H1 (cell line): ENCODE measurements around the gene PDZD2. TPM values are rescaled to one million over a fixed set of nuclear protein-coding genes. Genes with fewer than 3 reads are reported as not detected.

Experiments
- CTCF ChIA-PET: fragments of 300-600 bp; sonication (Branson Sonifier 250); formaldehyde crosslinking; loops from one replicate; lab custom pipeline; 2021; ENCODE audit not compliant: partially characterized antibody; lab: Charles Lee
- POLR2A ChIA-PET: fragments of 300-600 bp; sonication (Branson Sonifier 250); formaldehyde crosslinking; loops from one replicate; lab custom pipeline; 2021; ENCODE audit warnings: inconsistent platforms; ENCODE audit not compliant: partially characterized antibody; lab: Charles Lee
- DNase-seq, 2 experiments: peaks; one replicate each; pipeline versions ENCODE4 v3.0.0 to v3.0.0-alpha.2; 2010 to 2022; ENCODE audit warnings: low spot score in 2 of 2, low read depth in 1 of 2, mixed read lengths in 1 of 2
- FAIRE-seq: peaks from 2 replicates; lab custom pipeline; 2011; peaks lifted over from hg19 to GRCh38; lab: Jason Lieb, UNC
- H2AFZ ChIP-seq: 2 replicates; pipeline ENCODE4 v1.8.1; 2012; ENCODE audit warnings: low read length, inconsistent platforms
- H2AK5ac ChIP-seq: 2 replicates; pipeline ENCODE4 v1.6.1; 2013; ENCODE audit warnings: low read depth, low read length
- H2BK120ac ChIP-seq: replicated peaks from 2 replicates; pipeline ENCODE3; 2013; ENCODE audit warnings: low read depth, low read length, inconsistent platforms
- H2BK12ac ChIP-seq: 2 replicates; pipeline ENCODE4 v1.6.1; 2013; ENCODE audit warnings: low read depth, low read length
- H2BK15ac ChIP-seq: 2 replicates; pipeline ENCODE4 v1.6.1; 2013; ENCODE audit warnings: low read length
- H2BK20ac ChIP-seq: 2 replicates; pipeline ENCODE4 v1.6.1; 2013; ENCODE audit warnings: low read length
- H2BK5ac ChIP-seq: 2 replicates; pipeline ENCODE4 v1.6.1; 2013; ENCODE audit warnings: low read depth, low read length
- H3K14ac ChIP-seq: 2 replicates; pipeline ENCODE4 v1.6.1; 2013; ENCODE audit warnings: inconsistent platforms; ENCODE audit not compliant: insufficient read length
- H3K18ac ChIP-seq: 2 replicates; pipeline ENCODE4 v1.6.1; 2013; ENCODE audit warnings: low read length; ENCODE audit errors: extremely low read depth
- H3K23ac ChIP-seq: 2 replicates; pipeline ENCODE4 v1.6.1; 2013; ENCODE audit warnings: inconsistent platforms; ENCODE audit not compliant: insufficient read length
- H3K23me2 ChIP-seq: 2 replicates; pipeline ENCODE4 v1.6.1; 2013; ENCODE audit warnings: low read depth, low read length
- H3K27ac ChIP-seq: 2 replicates; pipeline ENCODE4 v1.6.1; 2011; ENCODE audit warnings: low read depth, low read length, inconsistent platforms
- H3K27me3 ChIP-seq, 4 experiments: replicated peaks in 1 of 4; 1 replicate in 1 of 4; 2 replicates in 3 of 4; pipeline versions ENCODE4 v1.6.1 to v1.8.1; 2011 to 2013; ENCODE audit warnings: low read length in 3 of 4, mild to moderate bottlenecking in 3 of 4, inconsistent platforms in 2 of 4, mixed read lengths in 2 of 4, moderate library complexity in 1 of 4; ENCODE audit not compliant: control insufficient read depth in 3 of 4, insufficient read depth in 3 of 4; ENCODE audit errors: extremely low read depth in 1 of 4
- H3K36me3 ChIP-seq, 4 experiments: 2 replicates each; pipeline versions ENCODE4 v1.6.1 to v1.8.1; 2011 to 2013; ENCODE audit warnings: mild to moderate bottlenecking in 4 of 4, low read length in 3 of 4, moderate library complexity in 2 of 4, control low read depth in 1 of 4, inconsistent platforms in 1 of 4; ENCODE audit not compliant: insufficient read depth in 4 of 4, control insufficient read depth in 2 of 4
- H3K4ac ChIP-seq: replicated peaks from 2 replicates; pipeline ENCODE3; 2013; ENCODE audit warnings: low read length, low read depth, mixed read lengths, inconsistent platforms; ENCODE audit not compliant: insufficient read length
- H3K4me1 ChIP-seq, 4 experiments: replicated peaks in 1 of 4; 1 replicate in 1 of 4; 2 replicates in 3 of 4; pipeline versions ENCODE4 v1.6.1 to v1.8.1; 2011 to 2013; ENCODE audit warnings: low read length in 3 of 4, inconsistent platforms in 2 of 4, mixed read lengths in 1 of 4; ENCODE audit not compliant: insufficient read depth in 4 of 4, control insufficient read depth in 3 of 4
- H3K4me2 ChIP-seq, 2 experiments: 2 replicates each; pipeline versions ENCODE4 v1.6.1 to v1.8.1; 2011 to 2013; ENCODE audit warnings: low read depth in 2 of 2, low read length in 2 of 2, control low read depth in 1 of 2, inconsistent platforms in 1 of 2, mild to moderate bottlenecking in 1 of 2; ENCODE audit not compliant: insufficient read depth in 1 of 2
- H3K4me3 ChIP-seq, 4 experiments: fragments of 200-600, 300-600 bp in 1 of 4; sonication (generic), shearing (Covaris generic), sonication (Bioruptor Twin) in 1 of 4; 2 replicates each; pipeline versions ENCODE4 v1.5.1 to v1.8.1; 2011 to 2016; ENCODE audit warnings: low read length in 4 of 4, low read depth in 3 of 4, control low read depth in 2 of 4, inconsistent platforms in 2 of 4, mild to moderate bottlenecking in 2 of 4, mixed read lengths in 1 of 4, moderate library complexity in 1 of 4; ENCODE audit not compliant: insufficient read depth in 2 of 4; ENCODE audit errors: extremely low read depth in 1 of 4
- H3K56ac ChIP-seq: replicated peaks from 2 replicates; pipeline ENCODE3; 2013; ENCODE audit warnings: low read depth, mild to moderate bottlenecking, mixed read lengths, low read length, inconsistent platforms; ENCODE audit not compliant: insufficient read length
- H3K79me1 ChIP-seq: 2 replicates; pipeline ENCODE4 v1.6.1; 2013; ENCODE audit warnings: low read depth, low read length, control low read depth
- H3K79me2 ChIP-seq, 2 experiments: 2 replicates each; pipeline versions ENCODE4 v1.6.1 to v1.8.1; 2012 to 2013; ENCODE audit warnings: low read length in 2 of 2, mild to moderate bottlenecking in 2 of 2, inconsistent platforms in 1 of 2; ENCODE audit not compliant: insufficient read depth in 2 of 2, control insufficient read depth in 1 of 2
- H3K9ac ChIP-seq, 4 experiments: replicated peaks in 1 of 4; 1 replicate in 1 of 4; 2 replicates in 3 of 4; pipeline versions ENCODE4 v1.6.1 to v1.8.1; 2011 to 2013; ENCODE audit warnings: low read depth in 3 of 4, low read length in 3 of 4, control low read depth in 2 of 4, mild to moderate bottlenecking in 2 of 4, moderate library complexity in 2 of 4, inconsistent platforms in 1 of 4; ENCODE audit errors: extremely low read depth in 1 of 4
- H3K9me3 ChIP-seq, 2 experiments: 2 replicates each; pipeline versions ENCODE4 v1.6.1 to v1.8.1; 2012 to 2013; ENCODE audit warnings: mild to moderate bottlenecking in 2 of 2, moderate library complexity in 2 of 2, control low read depth in 1 of 2, inconsistent platforms in 1 of 2, low read depth in 1 of 2, low read length in 1 of 2, mixed read lengths in 1 of 2; ENCODE audit not compliant: insufficient read depth in 2 of 2
- H4K20me1 ChIP-seq, 2 experiments: replicated peaks in 1 of 2; 2 replicates each; pipeline versions ENCODE3 to v1.8.1; 2011 to 2013; ENCODE audit warnings: inconsistent platforms in 2 of 2, low read length in 2 of 2, mild to moderate bottlenecking in 1 of 2; ENCODE audit not compliant: insufficient read depth in 2 of 2, control insufficient read depth in 1 of 2
- H4K5ac ChIP-seq: 2 replicates; pipeline ENCODE4 v1.6.1; 2013; ENCODE audit warnings: low read length, low read depth, mixed read lengths, inconsistent platforms; ENCODE audit not compliant: insufficient read length
- H4K8ac ChIP-seq: 2 replicates; pipeline ENCODE4 v1.8.0; 2013; ENCODE audit warnings: mild to moderate bottlenecking, moderate library complexity, low read length, inconsistent platforms; ENCODE audit not compliant: insufficient read depth; ENCODE audit errors: extremely low read depth
- H4K91ac ChIP-seq: replicated peaks from 2 replicates; pipeline ENCODE3; 2013; ENCODE audit warnings: low read length, mixed read lengths, inconsistent platforms; ENCODE audit not compliant: insufficient read length
- CEBPB ChIP-seq: IDR thresholded peaks from 2 replicates; pipeline ENCODE4 v1.6.1; 2012; ENCODE audit warnings: low read depth, low read length
- HDAC6 ChIP-seq: IDR thresholded peaks from one replicate; pipeline ENCODE4 v1.7.1; 2012; ENCODE audit warnings: low read depth, mild to moderate bottlenecking, inconsistent platforms, low read length, moderate library complexity
- KDM5A ChIP-seq: fragments of 200-600 bp; IDR thresholded peaks from 2 replicates; pipeline ENCODE4 v1.7.1; 2012; ENCODE audit warnings: mild to moderate bottlenecking, low read length, inconsistent platforms, mixed read lengths
- NANOG ChIP-seq: IDR thresholded peaks from 2 replicates; pipeline ENCODE4 v1.6.1; 2011; ENCODE audit warnings: low read length, low read depth, mild to moderate bottlenecking, inconsistent platforms; ENCODE audit not compliant: insufficient read depth, poor library complexity, severe bottlenecking
- RAD21 ChIP-seq, 2 experiments: IDR thresholded peaks in 1 of 2; conservative IDR thresholded peaks in 1 of 2; 2 replicates each; pipeline ENCODE4 v1.6.1; 2011; ENCODE audit warnings: low read depth in 2 of 2, low read length in 2 of 2, improper control_type of control experiment in 1 of 2, inconsistent platforms in 1 of 2, mild to moderate bottlenecking in 1 of 2, moderate library complexity in 1 of 2
- RFX5 ChIP-seq: IDR thresholded peaks from 2 replicates; pipeline ENCODE4 v1.6.1; 2011; ENCODE audit warnings: low read depth, low read length, improper control_type of control experiment, borderline replicate concordance
- SUZ12 ChIP-seq: fragments of 200-600 bp; sonication (generic); IDR thresholded peaks from 2 replicates; pipeline ENCODE4 v1.6.1; 2012; ENCODE audit warnings: mild to moderate bottlenecking, inconsistent platforms, low read length, moderate library complexity, mixed read lengths
- TAF1 ChIP-seq: IDR thresholded peaks from 2 replicates; pipeline ENCODE4 v1.6.1; 2011; ENCODE audit warnings: mild to moderate bottlenecking, low read depth, low read length
- WGBS, 2 experiments: shearing (Covaris generic) in 1 of 2; methylation state at CpG; one replicate each; pipeline versions ENCODE4 v1.1.6 to v1.1.7; 2013 to 2015; ENCODE audit warnings: low lambda C conversion rate in 2 of 2, mixed read lengths in 2 of 2, inconsistent platforms in 1 of 2, low coverage in 1 of 2, missing lambda C conversion rate in 1 of 2; ENCODE audit not compliant: insufficient replicate concordance in 2 of 2, insufficient coverage in 1 of 2, insufficient read length in 1 of 2; ENCODE audit errors: extremely low coverage in 1 of 2, missing lambda C conversion rate in 1 of 2; 5-methylcytosine and 5-hydroxymethylcytosine counted together
- polyA plus RNA-seq, 7 experiments: library from polyadenylated mRNA; depleted of rRNA in 3 of 7; stranded (reverse) in 5 of 7; unstranded in 2 of 7; fragments of >200 nt in 5 of 7; fragments of 200-250 nt in 2 of 7; gene quantifications; 1 replicate in 5 of 7; 2 replicates in 1 of 7; 4 replicates in 1 of 7; pipeline versions ENCODE4 v1.2.1 to v1.2.3, GENCODE V29; 2011 to 2013; ENCODE audit warnings: missing spikeins in 2 of 7, mixed read lengths in 2 of 7
- total RNA-seq: library from RNA; stranded (reverse); fragmentation: NEBNext Ultra II Directional; extraction: Animal tissue kit (Norgen Biotek cat#: 25700); gene quantifications from 2 replicates; pipeline ENCODE4 v1.2.1, GENCODE V29; 2021
- TF ChIP-seq, protein P1 (sequence below): IDR thresholded peaks from 2 replicates; pipeline ENCODE4 v1.6.1; 2011; ENCODE audit warnings: low read length, improper control_type of control experiment
- TF ChIP-seq, protein P2 (sequence below): IDR thresholded peaks from 2 replicates; pipeline ENCODE4 v1.6.1; 2012; ENCODE audit warnings: inconsistent platforms

Gene PDZD2
- total and polyA plus RNA-seq, 2 of the 8 experiments (the other 6 are each of a cell fraction or from before 2014, with no cell fraction given) = 1.2 to 6.8 TPM

DNA sequence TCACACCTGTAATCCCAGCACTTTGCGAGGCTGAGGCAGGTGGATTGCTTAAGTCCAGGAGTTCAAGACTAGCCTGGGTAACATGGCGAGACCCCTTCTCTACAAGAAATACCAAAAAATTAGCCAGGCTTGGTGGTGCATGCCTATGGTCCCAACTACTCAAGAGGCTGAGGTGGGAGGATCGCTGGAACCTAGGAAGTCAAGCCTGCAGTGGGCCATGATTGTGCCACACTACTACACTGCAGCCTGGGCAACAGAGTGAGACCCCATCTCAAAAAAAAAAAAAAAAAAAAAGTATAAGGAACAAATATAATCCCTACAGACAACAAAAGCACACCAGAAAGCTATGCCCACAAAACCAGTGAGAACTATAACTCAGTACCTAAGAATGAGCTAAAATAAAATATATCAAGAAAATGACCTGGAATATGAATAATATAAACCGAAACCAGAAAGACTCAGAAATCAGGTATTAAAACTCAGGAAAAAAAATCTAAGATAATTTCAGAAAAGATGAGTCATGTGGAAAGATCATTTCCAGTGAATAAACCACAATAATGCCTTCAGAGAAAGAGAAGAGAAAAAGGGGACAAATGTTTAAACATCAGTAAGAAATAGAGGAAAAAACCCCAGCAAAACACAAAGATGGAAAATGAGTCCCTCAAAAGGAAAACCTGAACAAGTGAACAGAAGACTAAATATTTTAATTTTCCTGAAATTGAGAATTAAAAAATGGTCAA is 477.8 kb downstream of the PDZD2 start:
- no peak overlapping the region for H3K4me3 ChIP-seq
- no peak overlapping the region for H4K91ac ChIP-seq
- no peak overlapping the region for H4K8ac ChIP-seq
- no peak overlapping the region for H2BK20ac ChIP-seq
- POLR2A ChIA-PET = interaction anchor here (0.7 kb wide), 1 partner anchor 185 kb away, joined by 3 read pairs; no protein-coding TSS in a partner anchor
- H4K5ac ChIP-seq = no peak overlapping the region
- no peak overlapping the region for H2AK5ac ChIP-seq
- no peak for FAIRE-seq
- peaks cover 5% of the 10 kb centered on the region for H3K79me1 ChIP-seq
- H3K36me3 ChIP-seq = peaks cover 5 to 39% (median 8%) of the 10 kb centered on the region in 4 experiments; a peak in 7 of 8 replicates
- CTCF ChIA-PET = interaction anchor here (0.5 to 1.6 kb wide), 4 partner anchors 83 to 213 kb away, joined by 3 to 5 read pairs (median 4); no protein-coding TSS in a partner anchor
- no peaks in the 10 kb centered on the region for H3K23me2 ChIP-seq
- no peak overlapping the region for H2BK12ac ChIP-seq
- peaks cover 0 to 22% of the 10 kb centered on the region in 2 experiments; a peak in 2 of 4 replicates for H3K79me2 ChIP-seq
- no peak overlapping the region for H3K4ac ChIP-seq
- H3K4me2 ChIP-seq = no peak overlapping the region
- no peak overlapping the region for H3K27ac ChIP-seq
- H3K9ac ChIP-seq = no peak overlapping the region
- H3K18ac ChIP-seq = no peak overlapping the region
- no peak overlapping the region for H2AFZ ChIP-seq
- H3K14ac ChIP-seq = no peak overlapping the region
- DNase-seq = no peak
- H3K27me3 ChIP-seq = no peaks in the 10 kb centered on the region
- no peak overlapping the region for H3K23ac ChIP-seq
- no peaks in the 10 kb centered on the region for H3K9me3 ChIP-seq
- no peaks in the 10 kb centered on the region for H3K4me1 ChIP-seq
- H2BK120ac ChIP-seq = no peak overlapping the region
- no peak overlapping the region for H3K56ac ChIP-seq
- H2BK5ac ChIP-seq = no peak overlapping the region
- peaks cover 2 to 5% of the 10 kb centered on the region in 2 experiments for H4K20me1 ChIP-seq
- 96% methylated on average over 4 of the region's 4 CpGs; no CpG with 5 or more reads in 1 of the 2 experiments for WGBS, 2 experiments
- no peak overlapping the region for H2BK15ac ChIP-seq
- TF ChIP-seq RFX5 (no peak), RAD21 (IDR thresholded peaks at IDR 0.05 in 1 of 2, conservative IDR thresholded peaks at IDR 0.05 in 1 of 2; ENCODE audit: low read depth in 2 of 2, low read length in 2 of 2) (no peak), NANOG (no peak), CEBPB (no peak), TAF1 (no peak), KDM5A (no peak), HDAC6 (no peak), SUZ12 (no peak)
- TF ChIP-seq, protein P1, sequence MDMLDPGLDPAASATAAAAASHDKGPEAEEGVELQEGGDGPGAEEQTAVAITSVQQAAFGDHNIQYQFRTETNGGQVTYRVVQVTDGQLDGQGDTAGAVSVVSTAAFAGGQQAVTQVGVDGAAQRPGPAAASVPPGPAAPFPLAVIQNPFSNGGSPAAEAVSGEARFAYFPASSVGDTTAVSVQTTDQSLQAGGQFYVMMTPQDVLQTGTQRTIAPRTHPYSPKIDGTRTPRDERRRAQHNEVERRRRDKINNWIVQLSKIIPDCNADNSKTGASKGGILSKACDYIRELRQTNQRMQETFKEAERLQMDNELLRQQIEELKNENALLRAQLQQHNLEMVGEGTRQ = no peak
- TF ChIP-seq, protein P2, sequence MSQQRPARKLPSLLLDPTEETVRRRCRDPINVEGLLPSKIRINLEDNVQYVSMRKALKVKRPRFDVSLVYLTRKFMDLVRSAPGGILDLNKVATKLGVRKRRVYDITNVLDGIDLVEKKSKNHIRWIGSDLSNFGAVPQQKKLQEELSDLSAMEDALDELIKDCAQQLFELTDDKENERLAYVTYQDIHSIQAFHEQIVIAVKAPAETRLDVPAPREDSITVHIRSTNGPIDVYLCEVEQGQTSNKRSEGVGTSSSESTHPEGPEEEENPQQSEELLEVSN = no peak
